AG04450 (cell line): Measurements from ENCODE around the gene LIG3. TPM values are rescaled to one million over a fixed set of nuclear protein-coding genes. Genes with fewer than 3 reads are reported as not detected.

Experiments
- CTCF ChIA-PET: fragments of 300-600, 350-600 bp; formaldehyde crosslinking; extraction: SDS; loops from one replicate; lab custom pipeline; 2022; ENCODE audit warnings: antibody characterized with exemption, inconsistent platforms; lab: Charles Lee
- POLR2A ChIA-PET: fragments of 350-600 bp; formaldehyde crosslinking; extraction: SDS; loops from one replicate; lab custom pipeline; 2021; ENCODE audit warnings: antibody characterized with exemption, inconsistent platforms; lab: Yijun Ruan, JAX
- DNase-seq: peaks from one replicate; pipeline ENCODE4 v3.0.0-alpha.2; 2011; ENCODE audit warnings: low read depth, low spot score
- H3K27ac ChIP-seq: one replicate; pipeline ENCODE4 v1.5.1; 2012; ENCODE audit warnings: low read depth, low read length, control low read depth
- H3K27me3 ChIP-seq: one replicate; pipeline ENCODE4 v1.6.0; 2012; ENCODE audit warnings: low read length; ENCODE audit not compliant: control insufficient read depth, insufficient read depth
- H3K4me3 ChIP-seq: 2 replicates; pipeline ENCODE4 v1.5.1; 2011; ENCODE audit warnings: mild to moderate bottlenecking, low read depth, low read length, control low read depth
- H3K9me3 ChIP-seq: 2 replicates; pipeline ENCODE4 v1.5.1; 2012; ENCODE audit warnings: low read length; ENCODE audit not compliant: control insufficient read depth, insufficient read depth
- CTCF ChIP-seq: IDR thresholded peaks from 2 replicates; pipeline ENCODE4 v1.5.1; 2011; ENCODE audit warnings: low read depth, low read length, control low read depth, inconsistent platforms
- polyA plus RNA-seq: library from polyadenylated mRNA; depleted of rRNA; stranded (reverse); fragments of >200 nt; gene quantifications from 2 replicates; pipeline ENCODE4 v1.2.3, GENCODE V29; 2011

Gene LIG3
- polyA plus RNA-seq, 1 experiment, result 34.2 TPM

DNA sequence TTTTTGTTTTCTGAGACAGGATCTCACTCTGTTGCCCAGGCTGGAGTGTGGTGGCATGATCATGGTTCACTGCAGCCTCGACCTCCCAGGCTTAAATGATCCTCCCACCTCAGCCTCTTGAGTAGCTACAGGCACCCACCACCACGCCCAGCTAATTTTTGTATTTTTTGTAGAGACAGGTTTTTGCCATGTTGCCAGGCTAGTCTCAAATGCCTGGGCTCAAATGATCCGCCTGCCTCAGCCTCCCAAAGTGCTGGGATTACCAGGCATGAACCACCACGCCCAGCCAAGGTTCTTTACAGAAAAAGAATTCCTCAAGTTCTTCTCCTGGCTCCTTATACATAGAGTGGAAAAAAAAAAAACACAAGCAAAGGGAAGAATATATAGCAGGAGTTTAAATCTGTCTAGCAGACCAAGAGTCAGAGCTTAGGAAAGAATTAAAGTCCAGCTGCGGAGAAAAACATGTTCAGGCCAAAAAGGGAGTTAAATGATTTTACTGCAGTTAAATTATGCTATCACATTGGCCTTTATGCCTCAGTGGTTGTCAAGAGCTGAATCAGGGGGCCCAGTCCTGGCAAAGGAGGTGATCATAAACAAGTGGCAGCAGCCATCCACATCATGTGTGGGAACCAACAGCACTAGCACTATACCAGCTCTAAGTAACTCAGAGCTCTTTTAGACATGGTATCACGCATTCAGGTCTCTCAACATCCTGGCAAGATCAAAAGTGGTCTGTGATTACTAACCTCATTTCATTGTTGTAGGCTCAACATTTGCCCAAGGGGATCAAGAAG, 39.3 kb downstream of the LIG3 start:
- ChIA-PET POLR2A (interaction anchor here (1.3 kb wide), 1 partner anchor 11 kb away, joined by 3 read pairs; no protein-coding TSS in a partner anchor), CTCF (interaction anchor here (1.2 kb wide), 1 partner anchor 70 kb away, joined by 3 read pairs; no protein-coding TSS in a partner anchor)
- Histone ChIP-seq H3K27ac (no peak overlapping the region), H3K9me3 (no peaks in the 10 kb centered on the region), H3K4me3 (no peak overlapping the region), H3K27me3 (no peaks in the 10 kb centered on the region)
- TF ChIP-seq CTCF, result no peak
- no peak for DNase-seq

DNA sequence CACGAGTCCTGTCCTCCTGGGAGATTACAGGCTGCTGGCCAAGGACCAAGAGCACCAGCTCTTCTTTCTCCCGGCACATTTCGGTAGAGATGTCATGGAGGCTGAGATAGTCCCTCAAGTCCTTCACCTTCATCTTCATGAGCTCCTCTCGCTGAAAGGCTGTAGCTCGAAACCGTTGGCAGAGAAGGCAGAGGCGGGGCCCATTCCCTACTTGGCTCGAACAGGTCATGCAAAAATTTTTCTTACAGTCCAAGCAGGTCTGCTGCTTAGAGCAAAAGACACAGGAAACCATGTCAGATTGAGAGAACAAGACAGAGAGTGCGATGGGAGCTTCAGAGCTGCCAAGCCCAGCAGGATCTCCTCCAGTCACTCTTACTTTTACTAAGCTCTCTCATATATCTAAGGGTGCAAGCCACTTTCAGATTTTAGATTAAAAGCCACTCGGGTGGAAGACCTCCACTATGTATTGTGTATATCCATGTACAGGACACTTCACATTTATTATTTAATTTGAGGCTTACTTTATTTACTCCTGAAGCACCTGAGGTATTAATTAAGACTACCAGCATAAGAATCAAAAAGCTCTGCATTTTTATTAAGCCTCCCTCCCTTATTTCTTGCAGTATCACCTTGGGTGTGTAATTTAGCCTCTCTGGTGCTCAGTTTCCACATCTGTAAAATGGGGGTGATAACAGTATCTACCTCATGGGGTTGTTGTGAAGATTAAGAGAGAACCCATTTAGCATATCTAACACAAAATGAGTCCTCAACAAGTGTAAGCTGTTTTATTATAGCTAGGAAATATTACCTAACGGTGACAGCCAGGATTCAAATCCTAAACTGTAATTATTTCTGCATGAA, 41.4 kb downstream of the LIG3 start:
- Histone ChIP-seq H3K9me3 (no peaks in the 10 kb centered on the region), H3K4me3 (no peak overlapping the region), H3K27me3 (no peaks in the 10 kb centered on the region), H3K27ac (no peak overlapping the region)
- ChIA-PET POLR2A (interaction anchor here (0.6 to 1.3 kb wide), 5 partner anchors 27 to 68 kb away, joined by 3 to 6 read pairs (median 3); partner anchors contain the start of gene RFFL), CTCF (interaction anchor here (0.6 to 2.4 kb wide), 12 partner anchors 23 to 826 kb away, joined by 3 to 20 read pairs (median 4); partner anchors contain the start of genes NLE1, RAD51D and RFFL)
- no peak for TF ChIP-seq CTCF
- DNase-seq, result no peak

GRCh38 chr17:35022536-35023063, 42.3 kb downstream of the LIG3 start:
- Histone ChIP-seq H3K27ac (peak overlapping the region; percentile 91), H3K27me3 (no peaks in the 10 kb centered on the region), H3K9me3 (no peaks in the 10 kb centered on the region), H3K4me3 (no peak overlapping the region)
- peak; percentile 65 for DNase-seq
- TF ChIP-seq CTCF, result peak; percentile 58
- ChIA-PET POLR2A (interaction anchor here (0.6 to 1.3 kb wide), 8 partner anchors 28 to 97 kb away, joined by 3 to 6 read pairs (median 3); partner anchors contain the start of genes RAD51D and RFFL), CTCF (interaction anchor here (0.6 to 2.4 kb wide), 10 partner anchors 25 to 105 kb away, joined by 3 to 20 read pairs (median 4); partner anchors contain the start of genes RAD51D and RFFL)

- no peak for DNase-seq
- ChIA-PET POLR2A (interaction anchor here (0.7 kb wide), 1 partner anchor 29 kb away, joined by 3 read pairs; no protein-coding TSS in a partner anchor), CTCF (interaction anchor here (0.6 to 2.4 kb wide), 4 partner anchors 24 to 104 kb away, joined by 3 to 20 read pairs (median 4); no protein-coding TSS in a partner anchor)
- no peak for TF ChIP-seq CTCF
- no peaks in the 10 kb centered on the region for H3K27me3 ChIP-seq
- no peak overlapping the region for H3K27ac ChIP-seq
- H3K9me3 ChIP-seq, result no peaks in the 10 kb centered on the region
- H3K4me3 ChIP-seq, result no peak overlapping the region
These were observed 43.2 kb downstream of the LIG3 start for GRCh38 chr17:35023538-35023937.
